Calu3 (cell line): Measurements from ENCODE around the gene FOXO1. TPM values are rescaled to one million over a fixed set of nuclear protein-coding genes. Genes with fewer than 3 reads are reported as not detected.

Experiments
- BruUV-seq: library from RNA; stranded (reverse); fragments of 400-500 nt; replicated peaks from 2 replicates; lab custom pipeline; 2021; lab: Mats Ljungman, UMichigan
- CTCF ChIA-PET: fragments of 300-600 bp; sonication (Branson Sonifier 250); formaldehyde crosslinking; loops from one replicate; lab custom pipeline; 2022; ENCODE audit warnings: antibody characterized with exemption; lab: Charles Lee
- DNase-seq: peaks from one replicate; pipeline ENCODE4 v3.0.0; 2022
- H3K27ac Mint-ChIP-seq: one replicate; pipeline ENCODE4 v1.8.0; 2022; ENCODE audit warnings: mixed read lengths; ENCODE audit not compliant: unreplicated experiment
- H3K27me3 Mint-ChIP-seq: one replicate; pipeline ENCODE4 v1.8.0; 2022; ENCODE audit warnings: mixed read lengths; ENCODE audit not compliant: unreplicated experiment
- H3K36me3 Mint-ChIP-seq: one replicate; pipeline ENCODE4 v1.8.0; 2022; ENCODE audit warnings: mild to moderate bottlenecking, moderate library complexity, mixed read lengths; ENCODE audit not compliant: insufficient read depth, unreplicated experiment
- H3K4me1 Mint-ChIP-seq: one replicate; pipeline ENCODE4 v1.8.0; 2022; ENCODE audit warnings: mild to moderate bottlenecking, low read depth, mixed read lengths; ENCODE audit not compliant: unreplicated experiment
- H3K4me3 Mint-ChIP-seq: one replicate; pipeline ENCODE4 v1.8.0; 2022; ENCODE audit warnings: mild to moderate bottlenecking, low read depth, moderate library complexity, mixed read lengths; ENCODE audit not compliant: unreplicated experiment
- H3K9me3 Mint-ChIP-seq: one replicate; pipeline ENCODE4 v1.8.0; 2022; ENCODE audit warnings: low read depth, mixed read lengths; ENCODE audit not compliant: unreplicated experiment
- CTCF ChIP-seq: fragments of 200-600 bp; IDR thresholded peaks from one replicate; pipeline ENCODE4 v1.8.0; 2022; ENCODE audit warnings: antibody characterized with exemption; ENCODE audit not compliant: unreplicated experiment
- intact Hi-C: fragments of 100-400 bp; cut with micrococcal nuclease; formaldehyde crosslinking; loops from one replicate; pipeline ENCODE4 v1.10.0; 2022; ENCODE audit not compliant: unreplicated experiment
- total RNA-seq: library from RNA; stranded (reverse); gene quantifications from 2 replicates; pipeline ENCODE4 v1.2.3, GENCODE V29; 2022

Gene FOXO1
- total RNA-seq, 1 experiment from 2014 or later: 11.3 TPM

- Mint-ChIP-seq H3K4me1 (peaks cover 10% of the 10 kb centered on the region), H3K27me3 (no peaks in the 10 kb centered on the region), H3K36me3 (no peaks in the 10 kb centered on the region), H3K4me3 (no peak overlapping the region), H3K9me3 (no peaks in the 10 kb centered on the region), H3K27ac (no peak overlapping the region)
- no TSS peak for BruUV-seq
- CTCF ChIA-PET: no interaction called here
- intact Hi-C loops: no loop called here
- no peak for TF ChIP-seq CTCF
- DNase-seq: no peak
Measured at GRCh38 chr13:40635315-40635995, 31.0 kb downstream of the FOXO1 start.

GRCh38 chr13:40632915-40633314 is 33.5 kb downstream of the FOXO1 start:
- intact Hi-C loops: no loop called here
- H3K4me1 Mint-ChIP-seq: peaks cover 10% of the 10 kb centered on the region
- BruUV-seq: no TSS peak
- no peaks in the 10 kb centered on the region for H3K27me3 Mint-ChIP-seq
- no peak for TF ChIP-seq CTCF
- DNase-seq: no peak
- CTCF ChIA-PET: interaction anchor here (0.7 kb wide), 1 partner anchor 412 kb away, joined by 3 read pairs; no protein-coding TSS in a partner anchor
- H3K36me3 Mint-ChIP-seq: no peaks in the 10 kb centered on the region
- H3K27ac Mint-ChIP-seq: no peak overlapping the region
- no peaks in the 10 kb centered on the region for H3K9me3 Mint-ChIP-seq
- no peak overlapping the region for H3K4me3 Mint-ChIP-seq

- peak overlapping the region; percentile 50 for H3K27ac Mint-ChIP-seq
- TF ChIP-seq CTCF: no peak
- no TSS peak for BruUV-seq
- no peaks in the 10 kb centered on the region for H3K36me3 Mint-ChIP-seq
- no peaks in the 10 kb centered on the region for H3K9me3 Mint-ChIP-seq
- intact Hi-C loops: no loop called here
- H3K27me3 Mint-ChIP-seq: no peaks in the 10 kb centered on the region
- CTCF ChIA-PET: no interaction called here
- no peak for DNase-seq
- H3K4me3 Mint-ChIP-seq: no peak overlapping the region
- H3K4me1 Mint-ChIP-seq: peaks cover 18% of the 10 kb centered on the region
Measured at GRCh38 chr13:40631605-40632004, 34.8 kb downstream of the FOXO1 start.

- Mint-ChIP-seq H3K9me3 (no peaks in the 10 kb centered on the region), H3K27ac (no peak overlapping the region)
- CTCF ChIA-PET: no interaction called here
Measured at GRCh38 chr13:40629678-40630384, 36.6 kb downstream of the FOXO1 start.

More at GRCh38 chr13:40629678-40630384, 36.6 kb downstream of the FOXO1 start:
- intact Hi-C loops: no loop called here
- no peak for TF ChIP-seq CTCF
- Mint-ChIP-seq H3K4me3 (no peak overlapping the region), H3K36me3 (no peaks in the 10 kb centered on the region), H3K4me1 (peaks cover 22% of the 10 kb centered on the region), H3K27me3 (no peaks in the 10 kb centered on the region)
- BruUV-seq: no TSS peak
- no peak for DNase-seq
